ENCODE data around the gene CNTNAP2.
A peak's percentile ranks its signal among the peaks of the same experiment; 100 is the strongest.

The CNTNAP2 gene

DNA sequence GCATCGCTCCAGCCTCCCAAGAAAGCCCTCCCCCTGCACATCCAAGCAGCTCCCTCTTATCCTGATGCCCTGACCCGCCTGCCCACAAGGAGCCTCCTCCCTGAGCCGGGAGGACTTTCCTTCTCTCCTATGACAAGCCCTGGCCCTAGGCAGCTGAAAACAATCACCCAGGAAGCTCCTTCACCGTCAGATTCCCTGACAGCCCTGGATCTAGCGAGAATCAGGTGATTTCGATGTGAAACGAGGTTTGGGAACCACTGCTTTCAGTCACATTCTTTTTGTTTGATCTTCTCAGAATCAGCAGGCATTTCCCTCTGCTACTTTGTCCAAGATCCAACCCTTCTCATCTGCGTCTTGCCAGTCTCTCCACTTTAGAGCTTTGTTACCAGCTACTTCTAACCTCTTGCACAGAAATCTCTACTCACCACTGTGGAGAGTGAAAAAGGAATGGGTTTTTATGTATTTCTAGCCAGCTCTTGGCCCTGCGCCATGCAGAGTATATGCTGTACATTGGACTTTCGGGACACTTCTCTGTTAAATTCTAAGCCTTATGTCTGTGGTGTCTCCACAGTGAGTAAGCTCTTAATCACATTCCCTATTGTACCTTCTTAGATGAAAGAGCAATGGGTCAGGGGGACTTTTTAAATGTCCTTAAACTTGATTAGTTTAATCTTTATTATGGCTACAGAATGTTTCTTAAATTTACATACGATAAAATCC, 2220.8 kb downstream of the CNTNAP2 start:
- H3K4me1 Mint-ChIP-seq = peaks cover 15% of the 10 kb centered on the region
- no peak for ATAC-seq
- H3K27ac Mint-ChIP-seq = no peak overlapping the region
- H3K9me3 Mint-ChIP-seq = no peaks in the 10 kb centered on the region
- no peak for DNase-seq
- H3K4me3 Mint-ChIP-seq = no peak overlapping the region
- H3K27me3 Mint-ChIP-seq = peaks cover 81% of the 10 kb centered on the region

DNA sequence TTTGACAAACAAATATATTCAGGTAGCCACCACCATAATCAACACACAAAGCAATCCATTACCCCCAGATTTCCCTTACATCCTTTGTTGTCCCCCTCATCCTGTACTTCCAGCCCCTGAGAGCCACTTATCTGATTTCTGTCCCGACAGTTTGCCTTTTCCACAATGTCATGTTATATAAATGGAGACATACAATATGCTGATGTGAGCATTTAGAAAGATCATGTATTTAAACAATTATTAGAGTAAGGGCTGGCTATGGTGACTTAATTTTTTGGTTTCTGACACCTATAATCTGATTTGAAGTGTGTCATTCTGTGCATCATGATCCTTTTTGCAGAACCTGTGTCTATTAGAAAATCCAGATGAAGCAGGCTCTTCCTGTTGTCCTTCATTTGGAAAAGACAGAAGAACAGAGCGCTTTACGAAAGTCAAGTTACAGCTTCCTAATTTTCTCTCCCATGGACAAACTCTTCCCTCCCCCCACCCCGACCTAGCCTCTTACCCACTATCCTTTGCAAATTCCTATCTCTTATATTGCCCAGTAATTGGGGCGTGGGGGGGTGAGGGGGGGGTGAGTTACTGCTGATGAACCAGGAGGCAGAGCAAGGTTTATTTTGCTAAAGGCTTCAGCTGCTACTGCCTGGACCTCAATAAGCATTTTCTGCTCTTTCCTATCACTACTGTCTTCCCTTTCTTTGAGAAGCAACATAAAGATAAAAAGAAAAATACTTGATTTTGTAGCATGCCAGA, 2221.6 kb downstream of the CNTNAP2 start:
- ATAC-seq = no peak
- no peak for DNase-seq
- H3K9me3 Mint-ChIP-seq = no peaks in the 10 kb centered on the region
- H3K4me3 Mint-ChIP-seq = peak overlapping the region in 1 of 2 donors; percentile 53
- peaks cover 89% of the 10 kb centered on the region for H3K27me3 Mint-ChIP-seq
- no peak overlapping the region for H3K27ac Mint-ChIP-seq
- H3K4me1 Mint-ChIP-seq = peaks cover 15% of the 10 kb centered on the region

DNA sequence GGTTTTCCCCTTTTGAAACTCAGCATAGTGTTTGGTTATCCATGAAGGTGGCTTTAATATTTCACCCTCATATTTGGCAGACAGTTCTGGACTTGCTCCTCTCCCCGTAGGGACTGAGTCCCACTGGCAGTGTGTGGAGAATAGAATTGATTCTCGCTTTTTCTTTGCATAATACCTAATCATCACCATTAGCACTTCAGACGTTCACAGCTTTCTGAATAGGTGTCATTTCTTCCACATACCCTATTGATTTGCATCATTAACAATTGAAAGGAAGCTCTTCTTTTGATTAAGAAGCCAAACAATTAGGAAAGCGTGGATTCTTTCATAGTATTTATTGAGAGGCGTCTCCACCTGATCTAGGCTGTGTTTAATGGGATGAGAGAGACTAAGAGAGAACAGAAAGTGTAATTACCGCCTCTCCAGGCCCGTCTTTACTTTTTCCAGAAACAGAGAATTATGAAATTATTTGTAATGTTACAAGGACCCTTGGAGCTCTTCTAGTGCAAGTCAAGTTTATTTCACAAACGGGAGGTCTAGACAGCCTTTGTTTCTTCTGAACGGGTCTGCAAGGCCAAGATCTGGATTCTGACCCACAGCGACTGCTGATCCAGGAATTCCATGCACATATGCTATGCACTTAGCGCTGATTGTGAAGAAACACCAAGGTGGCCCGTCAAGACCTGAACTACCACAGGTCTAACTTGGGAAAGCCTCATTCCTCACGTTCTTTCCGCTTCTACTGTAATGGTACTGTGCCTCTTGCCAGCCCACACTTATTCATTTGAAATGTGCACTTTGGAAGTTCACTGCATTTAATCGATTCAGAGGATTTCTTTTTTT, 2224.1 kb downstream of the CNTNAP2 start:
- Mint-ChIP-seq H3K4me3 (no peak overlapping the region), H3K27ac (no peak overlapping the region), H3K27me3 (peaks cover 79% of the 10 kb centered on the region), H3K9me3 (no peaks in the 10 kb centered on the region), H3K4me1 (peaks cover 15% of the 10 kb centered on the region)
- DNase-seq (no peak), ATAC-seq (no peak)

DNA sequence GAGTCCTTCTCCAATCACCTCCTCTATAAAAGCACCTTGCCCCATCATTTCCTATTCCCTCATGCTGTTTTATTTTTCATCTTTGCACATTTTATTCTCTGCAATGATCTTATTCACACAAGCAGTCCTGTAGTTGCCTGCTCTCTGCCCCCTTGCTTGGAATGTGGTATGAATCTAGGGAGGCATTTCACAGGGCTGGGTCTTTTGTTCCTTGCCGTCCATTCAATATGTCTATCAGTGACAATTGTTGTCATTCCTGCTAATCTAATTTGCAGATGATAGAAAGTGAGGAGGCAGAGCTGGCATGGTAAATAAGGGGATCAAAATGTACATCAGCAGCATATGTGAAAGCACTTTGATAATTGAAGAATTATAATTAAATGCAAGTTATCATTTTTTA, 2227.8 kb downstream of the CNTNAP2 start:
- peaks cover 6% of the 10 kb centered on the region for H3K4me1 Mint-ChIP-seq
- ATAC-seq = no peak
- H3K27ac Mint-ChIP-seq = no peak overlapping the region
- no peaks in the 10 kb centered on the region for H3K9me3 Mint-ChIP-seq
- H3K4me3 Mint-ChIP-seq = no peak overlapping the region
- H3K27me3 Mint-ChIP-seq = peaks cover 46% of the 10 kb centered on the region
- DNase-seq = no peak

- no peak overlapping the region for H3K27ac Mint-ChIP-seq
- peaks cover 0 to 7% of the 10 kb centered on the region in 2 donors for H3K9me3 Mint-ChIP-seq
- H3K4me3 Mint-ChIP-seq = no peak overlapping the region
- no peaks in the 10 kb centered on the region for H3K4me1 Mint-ChIP-seq
- H3K27me3 Mint-ChIP-seq = peaks cover 14% of the 10 kb centered on the region
- DNase-seq (no peak), ATAC-seq (no peak)
These were observed 2231.4 kb downstream of the CNTNAP2 start for GRCh38 chr7:148347981-148348380.

- Mint-ChIP-seq H3K27ac (no peak overlapping the region), H3K27me3 (peaks cover 9% of the 10 kb centered on the region), H3K4me3 (no peak overlapping the region), H3K9me3 (peaks cover 0 to 7% of the 10 kb centered on the region in 2 donors), H3K4me1 (no peaks in the 10 kb centered on the region)
- ATAC-seq = no peak
- no peak for DNase-seq
These were observed 2231.9 kb downstream of the CNTNAP2 start for GRCh38 chr7:148348466-148348865.

DNA sequence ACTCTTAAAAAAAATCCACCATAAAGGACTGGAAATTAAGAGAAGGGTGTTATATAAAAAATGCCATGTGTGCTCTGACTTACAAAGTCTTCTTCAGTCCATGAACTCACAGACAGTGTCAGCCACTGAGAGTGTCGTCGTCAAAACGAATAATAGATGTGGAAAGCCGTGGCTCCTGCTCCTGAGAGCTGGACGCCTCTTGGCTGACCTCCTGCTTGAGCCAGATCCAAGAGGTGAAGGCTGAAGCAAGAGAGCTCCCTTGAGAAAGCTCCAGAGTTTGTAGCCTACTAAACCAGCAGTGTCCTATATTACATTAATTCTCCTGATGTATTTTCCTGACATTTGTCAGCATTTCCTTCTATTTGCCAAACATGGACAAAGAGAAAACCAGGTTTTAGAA, 2239.7 kb downstream of the CNTNAP2 start:
- no peak for ATAC-seq
- Mint-ChIP-seq H3K9me3 (peaks cover 0 to 5% of the 10 kb centered on the region in 2 donors), H3K27ac (no peak overlapping the region), H3K27me3 (no peaks in the 10 kb centered on the region), H3K4me1 (no peaks in the 10 kb centered on the region), H3K4me3 (no peak overlapping the region)
- no peak for DNase-seq

DNA sequence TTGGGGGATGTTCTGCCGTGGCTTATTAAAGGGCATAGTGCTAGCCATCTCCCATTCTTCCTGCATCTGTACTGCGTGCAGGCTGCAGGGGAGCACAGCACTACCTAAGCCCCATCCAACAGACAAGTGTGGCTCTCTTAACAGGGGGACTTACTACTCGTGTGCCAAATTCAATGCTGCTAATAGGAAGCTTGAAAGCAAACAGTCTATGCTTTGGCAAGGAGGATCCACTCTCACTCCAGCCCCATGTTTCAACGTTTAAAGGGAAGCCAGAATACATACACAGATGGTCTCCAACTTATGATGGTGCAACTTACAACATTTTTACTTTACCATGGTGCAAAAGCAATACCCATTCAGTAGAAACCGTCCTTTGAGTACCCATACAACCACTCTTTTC, 2245.9 kb downstream of the CNTNAP2 start:
- H3K4me3 Mint-ChIP-seq = no peak overlapping the region
- H3K9me3 Mint-ChIP-seq = no peaks in the 10 kb centered on the region
- H3K27me3 Mint-ChIP-seq = no peaks in the 10 kb centered on the region
- ATAC-seq (no peak), DNase-seq (no peak)
- no peak overlapping the region for H3K27ac Mint-ChIP-seq
- H3K4me1 Mint-ChIP-seq = no peaks in the 10 kb centered on the region

- Mint-ChIP-seq H3K27ac (no peak overlapping the region), H3K9me3 (peaks cover 0 to 6% of the 10 kb centered on the region in 2 donors), H3K27me3 (no peaks in the 10 kb centered on the region), H3K4me3 (no peak overlapping the region), H3K4me1 (no peaks in the 10 kb centered on the region)
- no peak for ATAC-seq
- no peak for DNase-seq
These were observed 2251.3 kb downstream of the CNTNAP2 start for GRCh38 chr7:148367731-148368475.

DNA sequence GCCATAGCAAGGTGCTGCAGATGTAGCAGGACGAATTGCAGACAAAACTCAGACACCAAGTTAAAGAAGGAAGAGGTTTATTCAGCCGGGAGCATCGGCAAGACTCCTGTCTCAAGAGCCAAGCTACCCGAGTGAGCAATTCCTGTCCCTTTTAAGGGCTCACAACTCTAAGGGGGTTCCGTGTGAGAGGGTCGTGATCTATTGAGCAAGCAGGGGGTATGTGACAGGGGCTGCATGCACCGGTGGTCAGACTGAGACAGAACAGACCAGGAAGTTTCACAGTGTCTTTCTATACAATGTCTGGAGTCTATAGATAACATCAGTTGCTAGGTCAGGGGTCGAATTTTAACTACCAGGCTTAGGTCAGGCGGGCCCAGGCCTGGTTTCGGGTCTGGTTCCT, 2252.0 kb downstream of the CNTNAP2 start:
- ATAC-seq (no peak), DNase-seq (no peak)
- H3K4me3 Mint-ChIP-seq = no peak overlapping the region
- no peaks in the 10 kb centered on the region for H3K27me3 Mint-ChIP-seq
- no peak overlapping the region for H3K27ac Mint-ChIP-seq
- H3K9me3 Mint-ChIP-seq = peaks cover 0 to 6% of the 10 kb centered on the region in 2 donors
- H3K4me1 Mint-ChIP-seq = no peaks in the 10 kb centered on the region

DNA sequence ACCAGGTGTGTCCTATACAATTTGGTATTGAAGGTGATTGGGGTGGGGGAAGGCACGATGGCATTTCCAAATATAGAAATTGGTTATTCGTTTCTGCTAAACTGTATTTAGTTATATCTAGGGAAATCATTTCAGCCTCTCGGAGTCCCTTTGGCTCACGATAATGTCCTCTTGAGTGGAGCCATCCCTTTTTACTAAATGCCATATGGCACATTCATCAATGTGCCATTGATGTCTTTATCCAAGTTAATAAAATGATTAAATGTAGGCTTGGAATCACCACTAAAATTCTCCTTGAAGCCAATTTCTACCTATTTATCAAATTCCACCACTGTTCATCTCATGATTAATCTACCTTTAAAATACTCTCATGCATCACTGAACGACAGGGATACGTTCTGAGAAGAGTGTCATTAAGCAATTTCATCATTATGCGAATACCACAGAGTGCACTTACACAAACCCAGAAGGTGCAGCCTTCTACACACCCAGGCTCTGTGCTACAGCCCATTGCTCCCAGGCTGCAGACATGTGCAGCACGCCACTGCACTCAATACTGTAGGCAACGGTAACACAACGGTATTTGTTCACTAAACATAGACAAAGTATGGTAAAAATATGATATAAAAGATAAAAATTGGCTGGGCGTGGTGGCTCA, 2254.8 kb downstream of the CNTNAP2 start:
- Mint-ChIP-seq H3K4me3 (no peak overlapping the region), H3K27ac (peak overlapping the region; percentile 42 to 69), H3K27me3 (no peaks in the 10 kb centered on the region), H3K9me3 (peaks cover 0 to 6% of the 10 kb centered on the region in 2 donors), H3K4me1 (no peaks in the 10 kb centered on the region)
- DNase-seq (no peak), ATAC-seq (no peak)

DNA sequence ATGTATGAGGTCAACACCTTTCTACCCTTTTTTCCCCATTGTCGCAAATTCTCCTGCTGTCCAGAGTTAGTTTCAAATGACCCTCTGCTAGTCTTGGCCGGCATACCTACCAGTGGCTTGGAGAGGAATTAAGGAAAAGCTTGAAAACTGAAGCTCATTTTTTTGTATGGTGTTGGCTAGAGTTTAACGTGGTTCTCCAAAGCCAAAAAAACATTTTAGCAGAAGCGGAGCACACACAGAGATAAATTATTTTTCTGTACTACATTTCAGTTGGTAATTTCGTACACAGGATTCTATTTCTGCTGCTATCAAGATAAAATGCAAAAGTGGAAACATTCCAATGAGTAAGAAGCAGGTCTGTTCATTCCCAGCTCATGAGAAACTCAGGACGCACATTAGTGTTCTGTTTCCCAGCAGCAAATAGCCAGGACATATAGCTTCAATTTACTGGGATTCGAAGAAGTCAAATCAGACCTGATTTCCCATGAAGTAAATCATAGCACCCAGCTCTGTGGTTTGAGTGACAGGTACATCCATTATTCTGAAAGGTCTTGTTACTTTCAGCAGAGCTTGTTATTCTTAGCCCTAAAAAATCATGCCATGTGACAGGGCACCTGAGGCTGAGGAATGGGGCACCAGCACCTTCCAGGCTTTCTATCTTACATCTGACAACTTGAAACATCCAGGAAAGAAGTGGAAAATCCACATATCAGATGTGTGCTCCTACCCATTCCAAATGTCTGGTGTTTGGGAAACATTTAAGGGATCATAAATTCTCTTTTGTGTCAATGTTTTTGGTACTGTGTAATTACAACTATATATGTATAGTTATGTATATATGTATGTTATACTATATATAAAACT, 2258.0 kb downstream of the CNTNAP2 start:
- Mint-ChIP-seq H3K27me3 (no peaks in the 10 kb centered on the region), H3K9me3 (no peaks in the 10 kb centered on the region), H3K27ac (no peak overlapping the region), H3K4me1 (no peaks in the 10 kb centered on the region), H3K4me3 (no peak overlapping the region)
- ATAC-seq (no peak), DNase-seq (no peak)

DNA sequence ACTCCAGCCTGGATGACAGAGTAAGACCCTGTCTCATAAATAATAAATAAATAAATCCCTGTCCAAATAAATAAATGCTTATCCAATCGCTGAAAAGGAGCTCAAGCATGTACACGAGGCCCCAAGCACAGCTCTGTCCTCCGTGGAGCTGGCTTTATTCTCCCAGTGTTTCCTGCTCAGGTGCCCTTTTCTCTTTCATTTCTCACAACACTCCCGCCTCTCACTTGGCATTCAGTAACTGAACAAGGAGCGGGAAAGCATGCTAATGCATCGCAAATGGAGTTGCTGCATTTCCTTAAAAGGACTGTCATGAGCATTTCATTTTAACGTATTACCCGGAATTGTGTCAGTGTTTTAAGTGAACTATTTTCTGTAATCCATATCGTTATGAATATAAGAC, 2263.1 kb downstream of the CNTNAP2 start:
- no peak for ATAC-seq
- Mint-ChIP-seq H3K4me1 (no peaks in the 10 kb centered on the region), H3K4me3 (no peak overlapping the region), H3K27me3 (no peaks in the 10 kb centered on the region), H3K9me3 (no peaks in the 10 kb centered on the region), H3K27ac (no peak overlapping the region)
- DNase-seq = no peak
